Adrenal gland (tissue), 5 donors: ENCODE results near the gene FAM170B.

Source experiments
- POLR2A ChIP-seq, 2 donors: fragments of 450-650 bp; IDR thresholded peaks; one replicate each; pipeline ENCODE4 v1.6.1; 2017; ENCODE audit warnings: antibody characterized with exemption in 2 of 2, mild to moderate bottlenecking in 2 of 2, moderate library complexity in 1 of 2
- TF ChIP-seq, protein P1 (sequence below), 6 experiments: fragments of 450-650 bp in 4 of 6; fragments of 200-600 bp in 2 of 6; sonication (generic) in 1 of 6; IDR thresholded peaks; 1 replicate in 5 of 6; 2 replicates in 1 of 6; pipeline versions ENCODE4 v1.5.1 to v1.8.0; 2016 to 2021; ENCODE audit warnings: antibody characterized with exemption in 6 of 6, mild to moderate bottlenecking in 2 of 6, moderate library complexity in 1 of 6
- donor health status: DM: no; HTN: no; CAD: no.

- no peak for TF ChIP-seq POLR2A (IDR thresholded peaks at IDR 0.05)
- TF ChIP-seq, protein P1, sequence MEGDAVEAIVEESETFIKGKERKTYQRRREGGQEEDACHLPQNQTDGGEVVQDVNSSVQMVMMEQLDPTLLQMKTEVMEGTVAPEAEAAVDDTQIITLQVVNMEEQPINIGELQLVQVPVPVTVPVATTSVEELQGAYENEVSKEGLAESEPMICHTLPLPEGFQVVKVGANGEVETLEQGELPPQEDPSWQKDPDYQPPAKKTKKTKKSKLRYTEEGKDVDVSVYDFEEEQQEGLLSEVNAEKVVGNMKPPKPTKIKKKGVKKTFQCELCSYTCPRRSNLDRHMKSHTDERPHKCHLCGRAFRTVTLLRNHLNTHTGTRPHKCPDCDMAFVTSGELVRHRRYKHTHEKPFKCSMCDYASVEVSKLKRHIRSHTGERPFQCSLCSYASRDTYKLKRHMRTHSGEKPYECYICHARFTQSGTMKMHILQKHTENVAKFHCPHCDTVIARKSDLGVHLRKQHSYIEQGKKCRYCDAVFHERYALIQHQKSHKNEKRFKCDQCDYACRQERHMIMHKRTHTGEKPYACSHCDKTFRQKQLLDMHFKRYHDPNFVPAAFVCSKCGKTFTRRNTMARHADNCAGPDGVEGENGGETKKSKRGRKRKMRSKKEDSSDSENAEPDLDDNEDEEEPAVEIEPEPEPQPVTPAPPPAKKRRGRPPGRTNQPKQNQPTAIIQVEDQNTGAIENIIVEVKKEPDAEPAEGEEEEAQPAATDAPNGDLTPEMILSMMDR (IDR thresholded peaks at IDR 0.05), result no peak
These were observed 38.9 kb upstream of the FAM170B start for GRCh38 chr10:49172777-49173132.
